Measurements from ENCODE around the gene AMZ1.
"Not testable (repeated sequence)": the region's sequence is repeated elsewhere in the genome, so short reads cannot be mapped to it uniquely, and the experiment has no call there.

The AMZ1 gene

DNA sequence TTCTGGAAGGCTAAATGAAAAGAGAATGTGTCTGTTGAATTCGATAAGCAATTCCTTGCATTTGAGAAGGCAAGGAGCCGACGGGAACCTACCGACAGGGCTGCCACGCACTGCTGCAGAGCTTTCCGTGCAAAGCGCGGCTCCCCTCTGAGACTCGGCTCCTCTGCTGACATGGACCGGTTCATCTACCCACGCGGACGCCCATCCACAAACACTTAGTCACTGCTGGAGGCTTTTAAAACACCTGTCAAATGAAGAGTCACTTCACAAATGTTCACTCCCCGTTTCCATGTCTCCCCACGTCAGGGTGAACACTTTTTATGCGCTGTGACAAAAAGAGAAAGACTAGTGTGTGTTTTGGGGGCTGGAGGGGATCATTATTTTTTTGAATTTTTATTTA is 32.0 kb downstream of the AMZ1 start:
- TF ChIP-seq, protein P1, sequence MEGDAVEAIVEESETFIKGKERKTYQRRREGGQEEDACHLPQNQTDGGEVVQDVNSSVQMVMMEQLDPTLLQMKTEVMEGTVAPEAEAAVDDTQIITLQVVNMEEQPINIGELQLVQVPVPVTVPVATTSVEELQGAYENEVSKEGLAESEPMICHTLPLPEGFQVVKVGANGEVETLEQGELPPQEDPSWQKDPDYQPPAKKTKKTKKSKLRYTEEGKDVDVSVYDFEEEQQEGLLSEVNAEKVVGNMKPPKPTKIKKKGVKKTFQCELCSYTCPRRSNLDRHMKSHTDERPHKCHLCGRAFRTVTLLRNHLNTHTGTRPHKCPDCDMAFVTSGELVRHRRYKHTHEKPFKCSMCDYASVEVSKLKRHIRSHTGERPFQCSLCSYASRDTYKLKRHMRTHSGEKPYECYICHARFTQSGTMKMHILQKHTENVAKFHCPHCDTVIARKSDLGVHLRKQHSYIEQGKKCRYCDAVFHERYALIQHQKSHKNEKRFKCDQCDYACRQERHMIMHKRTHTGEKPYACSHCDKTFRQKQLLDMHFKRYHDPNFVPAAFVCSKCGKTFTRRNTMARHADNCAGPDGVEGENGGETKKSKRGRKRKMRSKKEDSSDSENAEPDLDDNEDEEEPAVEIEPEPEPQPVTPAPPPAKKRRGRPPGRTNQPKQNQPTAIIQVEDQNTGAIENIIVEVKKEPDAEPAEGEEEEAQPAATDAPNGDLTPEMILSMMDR (conservative IDR thresholded peaks at IDR 0.05; ENCODE audit: low read depth, low read length) = no peak
- no peak overlapping the region for H3K4me3 ChIP-seq (ENCODE audit: low read depth, low read length)
- DNase-seq (ENCODE audit: low read depth) = no peak

DNA sequence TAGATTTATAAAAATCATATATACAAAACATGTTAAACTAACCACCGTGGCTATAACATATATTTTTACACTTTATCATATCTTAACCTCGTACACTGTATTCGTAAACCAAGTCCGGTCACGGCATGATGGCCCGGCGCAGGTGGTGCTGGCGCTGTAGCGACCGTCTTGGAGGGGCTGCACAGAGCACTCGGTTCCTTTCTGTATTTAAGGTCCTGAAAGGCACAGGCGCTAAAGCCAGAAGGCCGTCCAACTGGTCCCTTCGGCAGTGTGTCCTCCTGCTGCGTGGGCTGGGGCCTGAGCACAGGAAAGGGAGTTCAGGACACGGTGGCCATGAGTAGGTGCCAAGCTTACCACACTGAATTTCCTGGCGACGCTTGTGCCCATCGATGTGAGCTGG is 33.8 kb downstream of the AMZ1 start:
- H3K4me3 ChIP-seq (ENCODE audit: low read depth, low read length) = no peak overlapping the region
- TF ChIP-seq, protein P1 (conservative IDR thresholded peaks at IDR 0.05; ENCODE audit: low read depth, low read length) = no peak
- DNase-seq (ENCODE audit: low read depth) = no peak

DNA sequence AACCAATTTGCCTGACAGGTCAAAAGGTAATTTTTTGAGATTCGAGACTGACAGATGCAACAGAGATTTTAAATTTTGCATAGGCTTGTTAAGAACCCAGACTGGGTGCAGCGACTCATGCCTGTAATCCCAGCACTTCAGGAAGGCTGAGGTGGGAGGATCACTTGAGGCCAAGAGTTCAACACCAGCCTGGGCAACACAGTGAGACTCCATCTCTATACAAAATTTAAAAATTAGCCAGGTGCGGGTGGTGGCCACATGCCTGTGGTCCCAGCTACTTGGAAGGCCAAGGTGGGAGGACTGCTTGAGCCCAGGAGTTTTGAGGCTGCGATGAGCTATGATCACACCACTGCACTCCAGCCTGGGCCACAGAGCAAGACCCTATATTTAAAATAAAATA is 34.6 kb downstream of the AMZ1 start:
- no peak overlapping the region for H3K4me3 ChIP-seq (ENCODE audit: low read depth, low read length)
- no peak for DNase-seq (ENCODE audit: low read depth)
- TF ChIP-seq, protein P1 (conservative IDR thresholded peaks at IDR 0.05; ENCODE audit: low read depth, low read length) = no peak

GRCh38 chr7:2723138-2723850 is 35.3 kb downstream of the AMZ1 start:
- no peak for DNase-seq (ENCODE audit: low read depth)
- TF ChIP-seq, protein P1 (conservative IDR thresholded peaks at IDR 0.05; ENCODE audit: low read depth, low read length) = no peak
- H3K4me3 ChIP-seq (ENCODE audit: low read depth, low read length) = no peak overlapping the region

DNA sequence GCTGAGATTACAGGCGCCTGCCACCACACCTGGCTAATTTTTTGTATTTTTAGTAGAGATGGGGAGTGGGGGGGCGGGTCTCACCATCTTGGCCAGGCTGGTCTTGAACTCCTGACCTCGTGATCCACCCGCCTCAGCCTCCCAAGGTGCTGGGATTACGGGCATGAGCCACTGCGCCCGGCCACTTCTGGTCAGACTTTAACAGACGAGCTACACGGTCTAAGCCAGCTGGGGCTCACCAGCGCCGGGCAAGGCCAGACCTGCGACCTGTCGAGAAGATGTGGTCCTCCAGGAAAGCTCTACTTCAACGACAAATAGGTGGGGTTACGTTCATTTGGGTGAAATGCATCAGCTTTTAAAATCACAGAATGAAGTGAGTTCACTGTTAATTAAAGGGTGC is 36.0 kb downstream of the AMZ1 start:
- not testable (repeated sequence) for H3K4me3 ChIP-seq (ENCODE audit: low read depth, low read length); DNase-seq (ENCODE audit: low read depth)

DNA sequence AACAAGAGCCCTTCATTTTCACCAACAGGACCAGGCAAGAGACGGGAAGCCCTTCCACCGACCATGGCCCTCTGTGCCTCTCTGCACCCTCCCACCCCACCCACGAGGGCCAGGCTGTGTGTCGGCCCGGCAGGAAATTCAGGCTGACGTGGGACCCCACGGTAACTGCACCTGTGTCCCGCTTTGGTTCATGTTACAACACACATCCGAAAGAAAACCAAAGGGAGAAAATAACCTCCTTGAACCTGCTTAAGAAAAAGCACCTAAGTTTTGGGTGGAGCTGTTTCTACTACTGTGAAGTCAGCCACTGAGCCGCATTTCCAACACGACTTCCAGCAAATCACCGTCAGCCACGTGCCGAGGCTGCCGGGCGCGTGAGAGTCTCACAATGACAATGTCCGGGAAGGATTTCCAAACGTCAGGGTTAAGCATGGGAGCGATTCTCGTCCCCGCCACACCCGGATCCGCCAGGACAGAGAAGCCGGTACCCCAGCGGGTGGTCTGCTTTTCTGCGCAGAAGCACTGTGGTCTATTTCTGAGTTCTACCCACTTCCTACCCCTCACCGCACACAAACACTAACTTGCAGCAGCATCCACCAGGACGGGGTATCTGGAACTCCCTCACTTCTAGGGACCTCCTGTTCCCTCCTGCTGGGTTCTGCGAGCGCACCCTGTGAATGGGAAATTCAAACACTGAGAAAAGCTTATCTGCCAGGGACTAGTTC is 36.6 kb downstream of the AMZ1 start:
- no peak for DNase-seq (ENCODE audit: low read depth)
- TF ChIP-seq, protein P1 (conservative IDR thresholded peaks at IDR 0.05; ENCODE audit: low read depth, low read length) = no peak
- H3K4me3 ChIP-seq (ENCODE audit: low read depth, low read length) = no peak overlapping the region

GRCh38 chr7:2725178-2726105 is 37.4 kb downstream of the AMZ1 start:
- TF ChIP-seq, protein P1 (conservative IDR thresholded peaks at IDR 0.05; ENCODE audit: low read depth, low read length) = no peak
- H3K4me3 ChIP-seq (ENCODE audit: low read depth, low read length) = no peak overlapping the region
- DNase-seq (ENCODE audit: low read depth) = no peak
